ENCODE data around the gene TMEM178B.
"Not testable (repeated sequence)": the region's sequence is repeated elsewhere in the genome, so short reads cannot be mapped to it uniquely, and the experiment has no call there.

The TMEM178B gene

DNA sequence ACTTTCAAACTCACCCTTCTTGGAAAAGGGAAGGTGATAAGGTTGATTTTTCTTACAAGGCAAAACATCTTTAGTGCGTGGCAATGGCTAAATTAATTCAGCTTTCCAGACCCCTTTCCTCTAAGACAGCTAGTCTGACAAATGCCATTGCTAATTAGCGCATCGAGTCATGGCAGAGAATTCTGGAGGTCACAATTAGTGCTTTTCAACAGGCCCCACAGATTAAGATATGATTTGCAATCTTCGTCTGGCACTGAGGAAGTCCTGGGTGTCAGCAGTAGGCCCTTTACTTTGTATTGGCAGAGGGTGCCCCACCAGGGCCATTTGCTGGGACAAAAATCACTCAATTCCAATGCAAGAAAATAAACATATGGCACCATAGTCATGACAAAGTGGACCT is 288.1 kb downstream of the TMEM178B start:
- no peak overlapping the region for H3K27ac ChIP-seq
- no peak overlapping the region for H3K4me3 ChIP-seq

DNA sequence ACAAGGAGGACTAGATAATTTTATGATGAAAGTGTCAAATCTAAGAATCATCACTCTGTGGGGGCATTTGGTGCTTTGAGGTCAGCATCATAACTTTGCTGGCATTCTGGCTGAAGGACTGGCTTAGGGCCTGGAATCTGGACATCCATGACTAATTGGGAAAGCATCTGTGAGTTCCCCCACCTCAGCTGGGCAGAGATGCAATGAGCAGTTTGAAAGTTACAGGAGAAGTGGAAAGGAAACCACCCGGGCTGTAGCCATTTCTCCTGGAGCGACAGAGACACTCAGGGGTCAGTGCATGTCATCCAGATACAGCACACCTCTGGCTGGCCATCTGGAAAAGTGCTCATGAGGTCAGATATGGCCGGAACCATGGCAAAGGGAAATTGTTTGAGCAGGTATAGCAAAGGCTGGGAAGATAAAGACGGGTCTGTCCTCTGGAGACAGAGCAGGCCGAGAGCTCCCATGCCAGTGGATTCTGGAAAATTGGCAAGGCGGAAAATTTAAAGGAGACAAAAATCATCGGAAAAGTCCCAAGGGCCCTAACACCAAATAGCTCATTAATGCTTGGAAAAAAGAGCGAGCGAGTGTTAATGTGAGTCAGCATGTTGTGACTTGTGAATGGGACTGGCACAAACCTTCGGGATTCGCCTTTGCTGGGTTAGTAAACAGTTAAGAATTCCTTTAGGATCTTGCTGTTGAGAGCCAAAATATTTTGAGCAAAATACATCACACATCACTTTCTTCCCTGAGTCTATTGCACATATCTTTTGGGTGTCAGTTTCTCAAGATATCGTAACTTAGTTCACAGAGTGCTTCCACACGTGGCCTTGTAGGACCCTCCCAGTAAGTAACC is 288.9 kb downstream of the TMEM178B start:
- H3K4me3 ChIP-seq, result no peak overlapping the region
- H3K27ac ChIP-seq, result no peak overlapping the region

DNA sequence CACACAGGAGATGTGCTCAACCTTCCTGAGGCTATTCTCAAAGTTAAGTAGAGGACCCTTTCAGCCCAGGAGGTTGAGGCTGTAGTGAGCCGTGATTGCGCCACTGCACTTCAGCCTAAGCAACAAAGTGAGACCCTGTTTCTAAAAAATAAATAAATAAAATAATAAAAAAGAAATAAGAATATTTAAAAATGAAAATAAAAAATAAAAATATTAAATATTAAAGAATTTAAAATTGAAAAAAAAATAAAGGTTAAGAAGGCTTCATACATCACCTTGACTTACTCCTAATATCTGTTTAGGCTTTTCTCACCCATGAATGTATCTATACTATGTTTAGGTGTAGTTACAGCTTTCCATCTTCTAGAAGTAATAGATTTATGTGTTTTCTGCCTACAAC is 289.9 kb downstream of the TMEM178B start:
- Histone ChIP-seq H3K27ac (no peak overlapping the region), H3K4me3 (no peak overlapping the region)

DNA sequence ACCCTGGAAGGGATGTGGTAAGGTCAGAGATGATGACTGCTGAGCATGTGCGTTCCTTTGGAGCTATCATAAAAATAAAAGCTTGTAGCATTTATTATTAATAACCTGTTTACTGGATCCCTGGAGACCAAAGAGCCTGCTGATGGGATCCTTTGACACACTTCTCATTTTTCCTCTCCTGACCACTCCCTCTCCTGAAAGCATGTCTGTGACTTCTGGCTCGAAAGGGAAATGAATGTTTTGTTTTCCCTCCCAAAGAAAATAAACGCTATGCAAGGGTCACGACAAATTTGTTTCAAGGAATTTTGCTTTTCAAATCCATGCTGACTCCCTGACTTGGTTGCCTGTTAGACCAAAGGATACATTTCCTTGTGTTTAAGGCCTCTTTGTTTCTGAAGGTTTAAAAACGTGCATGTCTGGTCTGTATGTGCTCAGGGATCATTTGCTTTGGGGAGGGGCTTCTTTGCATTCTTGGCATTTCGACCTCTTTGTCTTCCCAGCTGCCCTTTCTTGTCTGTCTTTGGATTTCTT is 292.3 kb downstream of the TMEM178B start:
- no peak overlapping the region for H3K4me3 ChIP-seq
- H3K27ac ChIP-seq, result no peak overlapping the region

DNA sequence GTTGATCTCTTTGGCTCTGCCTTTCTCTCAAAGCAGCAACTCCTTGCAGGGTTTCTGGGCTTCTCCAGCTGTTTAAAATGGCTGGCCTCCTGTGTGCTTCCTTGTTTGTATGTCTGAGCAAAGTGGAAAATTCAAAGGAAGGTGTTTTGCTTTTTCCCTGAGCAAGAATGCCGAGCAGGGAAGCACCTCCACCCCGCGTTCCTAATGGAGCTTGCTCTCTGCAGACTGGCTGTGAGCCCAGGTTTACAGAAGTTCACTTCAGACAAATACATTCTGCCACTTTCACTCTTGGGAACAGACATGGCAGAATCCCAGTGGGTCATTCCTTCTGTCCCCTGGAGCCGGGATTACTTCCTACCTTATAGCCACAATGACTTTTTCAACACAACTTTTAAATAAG is 295.6 kb downstream of the TMEM178B start:
- Histone ChIP-seq H3K27ac (no peak overlapping the region), H3K4me3 (no peak overlapping the region)

DNA sequence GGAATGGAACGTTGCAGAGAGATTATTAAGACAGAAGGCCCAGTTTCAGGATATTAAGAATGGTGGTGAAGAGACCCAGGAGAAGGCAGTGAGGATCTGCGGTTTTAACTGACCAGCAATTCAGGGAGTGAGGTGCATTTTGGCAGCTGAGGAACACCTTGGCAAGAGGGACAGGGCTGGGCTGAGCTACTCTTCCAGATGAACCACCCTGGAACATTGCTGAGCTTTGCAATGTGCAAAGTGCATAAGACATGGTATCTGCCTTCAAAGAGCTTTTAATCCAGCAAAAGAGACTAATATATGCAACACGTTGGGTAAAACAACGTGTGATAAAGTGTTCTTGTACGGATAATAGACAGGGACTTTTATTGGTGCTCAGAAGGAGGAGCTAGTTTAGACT is 296.3 kb downstream of the TMEM178B start:
- Histone ChIP-seq H3K27ac (no peak overlapping the region), H3K4me3 (no peak overlapping the region)

DNA sequence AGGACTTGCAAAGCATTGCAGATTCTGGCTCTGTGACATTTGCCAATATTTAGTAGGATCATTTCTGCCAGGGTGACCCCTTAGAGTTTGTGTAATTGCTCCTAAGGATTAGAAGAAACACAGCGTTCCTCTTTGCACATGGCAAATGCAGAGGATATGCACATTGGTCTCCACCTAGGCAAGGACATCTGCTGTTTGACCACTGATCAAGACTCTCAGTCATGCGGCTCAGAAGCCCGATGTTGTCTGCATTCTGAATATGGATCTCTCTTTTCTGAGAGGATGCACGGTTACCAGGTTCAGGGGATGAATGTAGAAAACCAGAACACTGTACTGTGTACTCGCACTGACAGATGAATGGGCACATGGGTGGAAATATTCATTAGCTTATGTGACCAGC is 296.8 kb downstream of the TMEM178B start:
- Histone ChIP-seq H3K4me3 (no peak overlapping the region), H3K27ac (no peak overlapping the region)

DNA sequence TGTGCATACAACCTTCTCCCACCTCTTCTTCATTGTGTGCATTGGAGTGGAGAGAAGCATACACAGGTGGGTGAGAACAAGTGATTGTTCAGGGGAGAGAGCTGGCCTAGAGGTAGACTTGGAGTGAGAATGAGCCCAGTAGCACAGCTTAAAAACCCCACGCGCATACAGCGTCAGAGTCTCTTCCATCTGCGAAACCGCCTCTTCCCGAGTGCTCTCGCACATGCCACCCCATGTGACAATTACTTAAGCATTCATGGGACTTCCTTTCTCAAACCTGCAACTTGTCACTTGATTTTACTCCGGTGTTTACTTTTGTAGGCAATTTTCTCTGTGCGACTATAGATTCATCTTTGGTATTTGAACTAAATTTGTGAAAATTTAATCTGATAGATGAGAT is 300.6 kb downstream of the TMEM178B start:
- H3K4me3 ChIP-seq, result no peak overlapping the region
- no peak overlapping the region for H3K27ac ChIP-seq

DNA sequence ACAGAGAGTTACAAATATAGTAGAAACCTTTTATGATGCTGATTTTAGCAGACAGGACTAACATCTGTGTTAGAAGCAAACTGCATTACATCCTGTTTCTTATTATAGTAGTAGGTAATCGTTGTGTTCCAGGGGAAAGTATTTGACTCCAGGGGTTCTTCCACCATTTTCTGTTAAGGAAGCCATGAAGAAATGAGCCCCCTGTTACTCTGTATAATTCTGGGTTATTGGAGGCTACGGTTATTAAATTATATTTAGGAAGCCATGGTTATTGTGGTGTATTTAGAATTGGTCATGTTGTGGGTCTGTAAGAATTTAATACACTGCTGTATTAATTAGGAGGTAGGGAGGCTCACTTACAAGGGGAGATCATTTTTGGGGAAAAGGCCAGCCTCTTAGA is 301.6 kb downstream of the TMEM178B start:
- no peak overlapping the region for H3K27ac ChIP-seq
- no peak overlapping the region for H3K4me3 ChIP-seq

DNA sequence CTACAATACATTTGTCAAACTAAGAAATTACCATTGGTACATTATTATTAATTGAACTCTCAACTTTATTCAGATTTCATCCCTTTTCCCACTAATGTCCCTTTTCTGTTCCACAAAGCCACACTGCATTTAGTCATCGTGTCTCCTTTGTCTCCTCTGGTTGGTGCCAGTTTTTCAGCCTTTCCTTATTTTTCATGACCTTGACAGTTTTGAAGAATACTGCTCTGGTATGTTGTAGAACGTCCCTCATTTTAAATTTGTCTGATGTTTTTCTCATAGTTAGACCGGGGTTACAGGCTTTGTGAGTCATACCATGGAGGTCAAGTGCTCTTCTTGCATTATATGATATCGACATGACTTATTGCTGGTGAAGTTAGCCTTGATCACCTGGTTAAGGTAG is 304.0 kb downstream of the TMEM178B start:
- Histone ChIP-seq H3K4me3 (no peak overlapping the region), H3K27ac (no peak overlapping the region)

DNA sequence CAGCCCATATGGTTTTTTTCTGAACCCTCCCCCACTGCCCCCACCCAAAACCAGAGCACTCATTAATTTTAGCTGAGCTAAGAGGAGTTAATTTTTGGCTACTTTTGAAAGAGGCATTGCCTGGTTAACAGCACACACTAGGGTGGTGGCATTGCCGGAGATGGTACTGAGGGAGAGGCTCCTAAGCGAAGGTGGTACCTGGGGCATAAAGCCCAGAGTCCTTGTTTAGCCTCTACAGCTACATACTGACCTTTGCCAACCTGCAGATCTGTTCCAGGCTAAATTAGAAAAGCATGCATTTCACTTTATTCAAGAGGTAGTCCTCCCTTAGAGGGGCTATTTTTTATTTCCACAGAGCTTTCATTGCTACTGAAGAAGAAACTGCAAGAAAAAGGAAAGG is 304.5 kb downstream of the TMEM178B start:
- no peak overlapping the region for H3K27ac ChIP-seq
- no peak overlapping the region for H3K4me3 ChIP-seq

DNA sequence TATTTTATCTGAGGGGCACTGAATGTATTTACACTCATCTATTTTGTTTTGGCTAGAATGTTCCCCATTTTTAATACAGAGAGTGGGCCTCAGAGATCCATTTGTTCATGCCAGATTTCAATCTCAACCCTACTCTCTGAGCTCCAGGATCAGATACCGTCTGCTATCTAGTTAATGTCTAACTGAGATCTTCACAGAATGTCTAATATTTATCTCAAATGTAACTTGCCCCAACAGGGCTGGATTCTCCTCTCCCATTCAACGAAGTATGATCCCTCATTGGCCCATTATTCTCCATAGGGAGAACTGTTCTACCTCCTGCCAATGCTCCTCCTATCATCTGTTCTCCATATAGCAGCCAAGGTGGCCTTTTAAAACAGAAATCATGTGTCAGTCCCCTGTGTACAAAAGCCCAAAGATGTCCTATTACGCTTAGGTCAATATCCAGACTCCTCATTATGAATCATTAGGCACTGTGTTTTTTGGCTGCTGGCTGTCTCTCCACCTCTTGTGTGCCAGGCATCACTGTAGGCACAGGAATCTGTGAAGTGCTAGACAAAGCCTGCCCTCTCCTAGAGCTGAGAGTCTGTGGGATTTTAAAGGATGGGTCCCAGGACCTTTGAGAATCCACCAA is 308.0 kb downstream of the TMEM178B start:
- H3K4me3 ChIP-seq, result no peak overlapping the region
- no peak overlapping the region for H3K27ac ChIP-seq

DNA sequence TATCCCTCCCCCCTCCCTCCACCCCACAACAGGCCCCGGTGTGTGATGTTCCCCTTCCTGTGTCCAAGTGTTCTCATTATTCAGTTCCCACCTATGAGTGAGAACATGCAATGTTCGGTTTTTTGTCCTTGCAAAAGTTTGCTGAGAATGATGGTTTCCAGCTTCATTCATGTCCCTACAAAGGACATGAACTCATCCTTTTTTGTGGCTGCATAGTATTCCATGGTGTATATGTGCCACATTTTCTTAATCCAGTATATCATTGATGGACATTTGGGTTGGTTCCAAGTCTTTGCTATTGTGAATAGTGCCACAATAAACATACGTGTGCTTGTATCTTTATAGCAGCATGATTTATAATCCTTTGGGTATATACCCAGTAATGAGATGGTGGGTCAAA is 309.5 kb downstream of the TMEM178B start:
- not testable (repeated sequence) for H3K4me3 ChIP-seq, H3K27ac ChIP-seq

DNA sequence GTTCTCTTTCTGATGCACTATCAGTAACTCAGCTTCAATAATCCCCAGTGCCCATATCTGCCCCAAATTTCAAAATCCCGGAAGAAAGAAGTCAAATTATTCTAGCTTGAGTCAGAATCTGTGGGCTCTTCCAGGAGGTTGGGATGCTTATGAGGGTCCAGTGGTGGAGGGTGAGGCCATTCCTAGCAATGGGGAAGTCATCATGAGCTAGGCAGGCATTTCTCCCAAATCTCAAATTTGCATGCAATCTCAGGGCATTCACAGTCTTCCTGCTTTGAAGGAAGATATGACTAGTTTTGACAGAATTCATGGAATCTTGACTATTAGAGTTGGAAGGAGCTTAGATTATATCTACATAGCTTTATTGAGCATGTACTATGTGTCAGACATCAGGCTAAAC is 313.0 kb downstream of the TMEM178B start:
- H3K27ac ChIP-seq, result no peak overlapping the region
- H3K4me3 ChIP-seq, result no peak overlapping the region

DNA sequence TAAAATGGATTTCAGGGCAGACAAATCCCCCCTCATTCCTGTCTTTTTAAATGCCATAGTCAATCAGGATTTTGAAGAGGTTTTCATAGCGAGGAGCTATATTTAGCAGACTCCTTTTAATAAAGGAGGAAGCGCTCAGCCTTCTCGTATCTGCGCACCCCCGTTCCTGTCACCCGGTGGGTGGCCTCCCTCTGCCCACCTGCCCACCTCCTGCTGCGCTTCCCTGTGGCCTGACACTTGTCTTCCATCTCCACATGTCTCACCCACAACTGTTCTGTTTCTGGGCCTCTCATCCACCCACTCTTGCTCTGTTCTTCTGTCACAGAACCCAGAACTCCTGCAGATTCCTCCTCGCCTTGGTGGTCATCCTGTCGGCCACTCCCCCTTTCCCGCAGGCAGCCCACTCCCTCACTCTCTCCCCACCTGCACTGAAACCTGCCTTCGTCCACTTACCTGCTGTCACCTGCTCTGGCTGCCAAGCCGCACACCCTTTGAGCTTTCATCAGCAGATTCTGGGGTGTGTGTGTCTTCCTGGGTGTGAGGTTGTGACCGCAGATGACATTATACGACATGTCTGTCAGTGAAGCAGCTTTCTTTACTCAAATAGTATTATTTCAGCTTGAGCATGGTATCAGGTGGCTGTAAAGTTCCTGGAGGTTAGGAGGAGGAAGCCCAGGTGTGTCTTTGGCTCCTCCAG is 313.8 kb downstream of the TMEM178B start:
- Histone ChIP-seq H3K27ac (no peak overlapping the region), H3K4me3 (no peak overlapping the region)

DNA sequence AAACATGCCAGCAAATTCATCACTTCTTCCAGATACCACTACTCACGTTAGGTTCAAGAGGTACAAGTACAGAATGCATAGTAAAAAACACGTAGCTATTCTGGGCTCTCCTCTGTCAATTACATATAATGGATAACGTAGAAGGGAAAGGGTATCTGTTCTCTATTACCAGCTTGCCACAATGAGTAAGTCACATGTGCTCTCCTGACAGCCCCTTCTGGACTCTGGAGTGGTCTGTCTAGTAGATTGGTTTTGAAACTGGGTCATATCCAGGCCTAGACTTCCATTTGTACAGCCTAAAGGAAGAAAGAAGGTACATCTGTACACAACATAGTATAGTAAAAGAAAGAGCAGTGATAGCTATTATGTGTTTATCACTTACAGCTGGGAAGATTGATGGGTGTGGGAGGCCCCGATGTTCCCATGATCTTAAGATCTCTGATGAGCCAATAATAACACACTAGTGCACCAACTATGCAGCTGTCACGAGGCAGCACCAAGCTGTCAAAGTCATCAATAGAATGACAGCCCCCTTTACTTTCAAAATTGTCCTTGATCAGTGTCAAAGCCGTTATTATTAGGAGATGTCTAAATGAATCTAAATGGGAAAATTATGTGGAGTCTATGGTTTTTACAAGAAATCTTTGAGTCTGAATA is 315.4 kb downstream of the TMEM178B start:
- Histone ChIP-seq H3K4me3 (no peak overlapping the region), H3K27ac (no peak overlapping the region)

DNA sequence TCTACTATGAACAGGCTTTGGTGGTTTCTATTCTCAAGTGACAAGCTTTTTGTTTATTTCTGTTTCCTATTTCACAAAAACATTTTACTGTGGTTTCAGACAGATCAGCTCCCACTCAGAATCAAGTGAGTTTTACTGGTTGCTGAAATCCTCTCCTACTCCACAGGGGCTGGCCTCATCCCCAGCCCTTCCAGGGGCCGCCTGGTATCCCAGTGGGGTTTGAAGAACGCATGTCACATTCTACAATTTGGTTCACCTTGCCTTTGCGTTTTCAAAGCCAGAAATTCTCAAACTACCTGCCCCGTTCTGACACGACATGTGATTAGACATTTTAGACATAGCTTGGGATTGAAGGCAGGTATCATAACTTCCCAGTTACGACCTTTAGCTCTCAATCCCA is 316.5 kb downstream of the TMEM178B start:
- Histone ChIP-seq H3K4me3 (no peak overlapping the region), H3K27ac (no peak overlapping the region)

DNA sequence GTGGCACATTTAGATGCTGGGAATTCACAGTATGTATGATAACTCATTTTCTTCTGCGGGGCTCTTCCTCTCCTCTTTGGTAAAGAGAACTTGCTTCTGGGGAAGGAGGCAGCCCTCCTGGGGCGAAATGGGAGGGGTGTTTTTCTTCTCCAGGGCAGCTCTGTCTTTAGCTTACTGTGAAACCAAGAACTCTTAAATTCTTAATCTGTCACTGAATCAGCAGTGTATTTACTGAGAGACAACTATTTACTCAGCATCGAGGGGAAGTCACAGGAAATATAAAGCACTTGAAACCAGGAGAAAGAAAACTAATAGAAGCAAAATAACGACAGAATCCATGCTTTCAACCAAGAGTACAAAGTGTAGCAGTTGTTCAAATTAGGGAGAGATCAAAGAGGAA is 319.2 kb downstream of the TMEM178B start:
- H3K27ac ChIP-seq, result no peak overlapping the region
- H3K4me3 ChIP-seq, result no peak overlapping the region

DNA sequence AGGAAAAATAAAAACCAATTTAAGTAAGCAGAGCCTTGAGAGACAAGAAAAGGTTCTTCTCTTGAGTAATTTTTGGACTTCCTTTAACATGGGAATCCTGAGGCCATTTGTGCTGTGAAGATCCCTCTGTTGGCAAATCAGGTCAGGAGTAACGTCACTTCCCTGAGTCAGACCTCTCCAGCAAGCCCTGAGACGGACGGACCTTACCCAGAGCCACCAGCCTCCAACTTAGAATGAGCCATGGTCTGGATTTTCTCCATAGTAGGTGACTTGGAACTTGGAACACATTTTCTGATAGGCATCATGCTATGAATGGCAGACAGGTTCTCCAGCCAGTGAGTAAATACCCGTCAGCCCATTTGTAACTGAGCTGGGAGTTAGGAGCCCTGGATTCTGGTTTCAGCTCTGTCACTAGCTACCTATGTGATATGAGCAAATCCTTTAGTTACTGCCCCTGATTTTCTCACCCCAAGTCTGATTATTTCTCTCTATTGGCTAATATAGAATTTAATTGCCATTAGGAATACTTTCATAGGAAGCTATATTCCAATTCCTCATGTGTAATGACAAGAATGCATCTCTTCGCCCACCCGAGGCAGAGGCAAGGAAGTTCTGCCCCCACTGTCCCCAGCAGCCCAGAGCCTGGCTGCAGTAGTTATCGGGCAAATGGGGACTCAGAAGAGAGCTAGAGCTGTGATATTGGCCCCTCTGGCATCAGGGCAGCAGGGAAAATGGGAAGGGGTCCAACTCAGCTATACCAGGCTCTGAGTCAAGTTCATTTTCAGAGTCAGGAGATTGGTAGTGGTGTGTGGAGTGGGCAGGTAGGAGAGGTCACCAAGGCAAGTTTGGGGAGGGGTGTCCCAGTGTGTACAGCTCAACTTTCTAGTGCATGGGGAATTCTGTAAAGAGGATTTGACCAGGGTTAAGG is 323.6 kb downstream of the TMEM178B start:
- no peak overlapping the region for H3K27ac ChIP-seq
- no peak overlapping the region for H3K4me3 ChIP-seq

All from skin epidermis (tissue), 12 donors.